ENCODE results near the gene DARS1. TPM values are rescaled to one million over a fixed set of nuclear protein-coding genes. Genes with fewer than 3 reads are reported as not detected.

DARS1 gene
- total RNA-seq, 1 donor from 2014 or later = 132 TPM

DNA sequence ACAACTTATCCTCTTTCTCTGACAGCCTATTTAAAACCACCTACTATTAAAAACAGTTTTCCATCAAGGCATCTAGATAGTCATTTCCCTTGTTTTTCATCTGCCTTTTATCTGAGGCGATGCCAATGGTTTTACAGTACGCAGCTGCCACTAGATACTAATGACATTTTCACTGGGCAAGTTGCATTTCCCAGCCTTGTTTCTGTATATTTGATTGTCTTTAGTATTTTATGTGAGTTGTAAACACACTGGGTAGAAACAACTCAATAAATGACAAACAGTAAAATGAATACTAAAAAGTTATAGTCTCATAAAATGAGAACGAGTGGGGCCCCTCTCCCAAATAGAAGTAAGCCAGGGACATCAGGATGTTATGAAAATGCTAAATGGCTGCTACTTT, 8.9 kb upstream of the DARS1 start:
- intact Hi-C loops (cut with micrococcal nuclease) = no loop called here
- DNase-seq (ENCODE audit: low spot score) = no peak
- Mint-ChIP-seq H3K36me3 (ENCODE audit: low read depth) (peaks cover 29% of the 10 kb centered on the region), H3K27ac (peak overlapping the region; percentile 26), H3K27me3 (ENCODE audit: insufficient read depth) (no peaks in the 10 kb centered on the region), H3K4me1 (ENCODE audit: low read depth) (peaks cover 32% of the 10 kb centered on the region), H3K4me3 (no peak overlapping the region), H3K9me3 (no peaks in the 10 kb centered on the region)

DNA sequence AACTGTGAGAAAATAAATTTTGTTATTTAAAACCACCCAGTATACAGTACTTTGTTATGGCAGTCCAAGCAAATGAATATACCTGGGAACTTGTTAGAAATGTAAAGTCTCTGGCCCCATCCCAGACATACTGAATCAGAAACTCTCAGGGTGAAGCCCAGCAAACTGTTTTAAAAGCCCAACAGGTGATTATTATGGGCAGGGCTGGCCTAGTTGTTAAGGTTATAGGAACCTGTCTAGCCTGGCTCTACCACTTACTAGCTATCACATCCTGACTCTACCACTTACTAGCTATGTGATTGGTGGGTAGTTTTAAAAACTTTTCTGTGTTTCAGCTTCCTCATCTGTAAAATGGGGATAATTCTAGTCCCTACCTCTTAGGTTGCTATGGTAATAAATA, 8.0 kb upstream of the DARS1 start:
- intact Hi-C loops (cut with micrococcal nuclease) = no loop called here

GRCh38 chr2:135991861-135992260, 6.4 kb upstream of the DARS1 start:
- Mint-ChIP-seq H3K9me3 (peaks cover 2% of the 10 kb centered on the region), H3K27me3 (ENCODE audit: insufficient read depth) (no peaks in the 10 kb centered on the region), H3K4me3 (no peak overlapping the region), H3K36me3 (ENCODE audit: low read depth) (peaks cover 33% of the 10 kb centered on the region), H3K27ac (no peak overlapping the region), H3K4me1 (ENCODE audit: low read depth) (peaks cover 15% of the 10 kb centered on the region)
- intact Hi-C loops (cut with micrococcal nuclease) = no loop called here
- DNase-seq (ENCODE audit: low spot score) = no peak

More for the DNA sequence above, 8.0 kb upstream of the DARS1 start:
- H3K4me1 Mint-ChIP-seq (ENCODE audit: low read depth) = peaks cover 26% of the 10 kb centered on the region
- no peak for DNase-seq (ENCODE audit: low spot score)
- H3K9me3 Mint-ChIP-seq = no peaks in the 10 kb centered on the region
- H3K27me3 Mint-ChIP-seq (ENCODE audit: insufficient read depth) = no peaks in the 10 kb centered on the region
- H3K4me3 Mint-ChIP-seq = no peak overlapping the region
- H3K36me3 Mint-ChIP-seq (ENCODE audit: low read depth) = peaks cover 32% of the 10 kb centered on the region
- no peak overlapping the region for H3K27ac Mint-ChIP-seq

DNA sequence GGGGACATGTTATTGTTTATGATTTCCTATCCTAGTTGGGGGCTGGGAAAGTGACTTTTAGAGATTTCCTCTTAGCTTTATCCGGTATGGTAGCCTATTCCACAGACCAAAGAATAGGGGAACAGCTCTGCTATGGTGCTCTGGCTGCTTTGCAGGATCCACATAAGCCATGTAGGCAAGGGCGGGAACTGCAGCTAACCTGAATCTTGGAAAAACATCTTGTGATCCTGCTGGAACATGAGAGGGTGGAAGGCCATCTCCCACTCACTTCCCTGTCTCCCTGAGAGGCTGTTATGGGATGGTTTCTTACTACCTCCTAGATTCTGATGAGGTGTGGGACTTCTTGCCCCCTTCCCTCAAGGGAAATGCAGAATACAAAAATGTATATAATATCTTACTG, 2.0 kb upstream of the DARS1 start:
- H3K36me3 Mint-ChIP-seq (ENCODE audit: low read depth) = peaks cover 38% of the 10 kb centered on the region
- H3K27me3 Mint-ChIP-seq (ENCODE audit: insufficient read depth) = no peaks in the 10 kb centered on the region
- DNase-seq (ENCODE audit: low spot score) = no peak
- H3K4me3 Mint-ChIP-seq = no peak overlapping the region
- H3K9me3 Mint-ChIP-seq = peaks cover 5% of the 10 kb centered on the region
- no peak overlapping the region for H3K27ac Mint-ChIP-seq
- intact Hi-C loops (cut with micrococcal nuclease) = loop anchor here (2.0 to 5.0 kb wide), 2 partner anchors 17 to 245 kb away; partner anchors contain the start of gene UBXN4
- H3K4me1 Mint-ChIP-seq (ENCODE audit: low read depth) = peaks cover 44% of the 10 kb centered on the region

DNA sequence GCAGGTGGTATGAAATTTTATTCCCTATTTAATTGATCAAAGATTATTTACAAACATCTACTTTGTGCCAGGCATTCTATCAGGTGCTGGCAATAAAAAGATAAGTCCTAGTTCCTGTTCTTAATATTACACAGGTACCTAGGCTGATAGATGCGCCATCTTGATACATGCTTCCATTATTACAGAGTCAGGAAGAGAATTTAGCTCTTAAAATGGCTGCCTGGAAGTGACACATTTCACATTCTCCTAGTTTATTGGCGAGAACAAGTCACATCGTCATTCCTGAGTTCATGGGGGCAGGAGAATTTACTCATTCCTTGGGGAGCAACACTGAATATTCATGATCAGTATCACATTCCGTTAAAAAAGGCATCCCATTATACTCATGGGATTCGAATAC, 1.1 kb upstream of the DARS1 start:
- Mint-ChIP-seq H3K27me3 (ENCODE audit: insufficient read depth) (no peaks in the 10 kb centered on the region), H3K27ac (peak overlapping the region; percentile 97), H3K36me3 (ENCODE audit: low read depth) (peaks cover 40% of the 10 kb centered on the region), H3K4me3 (peak overlapping the region; percentile 91), H3K4me1 (ENCODE audit: low read depth) (peaks cover 54% of the 10 kb centered on the region), H3K9me3 (peaks cover 5% of the 10 kb centered on the region)
- intact Hi-C loops (cut with micrococcal nuclease) = loop anchor here (2.0 to 5.0 kb wide), 2 partner anchors 18 to 244 kb away; partner anchors contain the start of gene UBXN4
- DNase-seq (ENCODE audit: low spot score) = no peak

DNA sequence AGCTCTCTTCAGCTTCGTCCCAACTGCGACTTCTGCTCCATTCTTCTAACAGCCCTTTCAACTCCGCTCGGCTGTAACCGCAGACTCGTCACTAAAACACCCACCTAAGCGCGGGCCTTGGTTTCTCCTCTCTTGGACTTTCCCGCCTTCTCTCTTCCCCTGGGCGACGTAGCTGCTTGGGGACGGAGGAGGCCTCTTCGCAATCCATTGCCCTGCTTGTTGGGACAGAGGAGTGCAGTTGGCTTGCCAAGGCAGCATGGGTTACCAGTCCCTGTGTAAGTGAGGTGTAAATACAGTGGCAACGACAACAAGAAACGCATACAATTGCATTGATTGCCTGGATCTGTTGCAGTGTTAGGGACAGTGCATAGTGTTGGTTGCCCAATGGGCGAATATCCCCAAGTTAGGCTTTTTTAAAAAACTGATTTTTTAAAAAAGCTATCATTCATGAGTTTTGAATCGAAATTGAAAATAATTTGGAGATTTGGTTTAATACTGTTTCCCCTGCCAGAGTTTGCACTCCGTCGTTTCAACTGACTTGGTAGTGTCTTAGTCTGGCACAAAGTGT, 484 bp upstream of the DARS1 start:
- H3K4me3 Mint-ChIP-seq = peak overlapping the region; percentile 91
- H3K27ac Mint-ChIP-seq = peak overlapping the region; percentile 97
- intact Hi-C loops (cut with micrococcal nuclease) = loop anchor here (1.0 to 5.0 kb wide), 15 partner anchors 19 to 456 kb away; partner anchors contain the start of genes CXCR4, MCM6 and UBXN4
- DNase-seq (ENCODE audit: low spot score) = peak; percentile 65
- H3K27me3 Mint-ChIP-seq (ENCODE audit: insufficient read depth) = no peaks in the 10 kb centered on the region
- H3K4me1 Mint-ChIP-seq (ENCODE audit: low read depth) = peaks cover 58% of the 10 kb centered on the region
- H3K36me3 Mint-ChIP-seq (ENCODE audit: low read depth) = peaks cover 41% of the 10 kb centered on the region
- peaks cover 5% of the 10 kb centered on the region for H3K9me3 Mint-ChIP-seq

- Mint-ChIP-seq H3K36me3 (ENCODE audit: low read depth) (peaks cover 48% of the 10 kb centered on the region), H3K4me3 (peak overlapping the region; percentile 91), H3K27ac (peak overlapping the region; percentile 97), H3K9me3 (peaks cover 5% of the 10 kb centered on the region), H3K4me1 (ENCODE audit: low read depth) (peaks cover 66% of the 10 kb centered on the region), H3K27me3 (ENCODE audit: insufficient read depth) (no peaks in the 10 kb centered on the region)
- DNase-seq (ENCODE audit: low spot score) = no peak
- intact Hi-C loops (cut with micrococcal nuclease) = loop anchor here (1.0 to 5.0 kb wide), 14 partner anchors 22 to 454 kb away; partner anchors contain the start of genes CXCR4, MCM6 and UBXN4
These were observed 1.0 kb downstream of the DARS1 start for GRCh38 chr2:135984199-135985017.

- H3K9me3 Mint-ChIP-seq = no peaks in the 10 kb centered on the region
- intact Hi-C loops (cut with micrococcal nuclease) = no loop called here
- H3K4me3 Mint-ChIP-seq = peak overlapping the region; percentile 24
- H3K27me3 Mint-ChIP-seq (ENCODE audit: insufficient read depth) = no peaks in the 10 kb centered on the region
- no peak for DNase-seq (ENCODE audit: low spot score)
- peaks cover 71% of the 10 kb centered on the region for H3K4me1 Mint-ChIP-seq (ENCODE audit: low read depth)
- H3K36me3 Mint-ChIP-seq (ENCODE audit: low read depth) = peaks cover 58% of the 10 kb centered on the region
- H3K27ac Mint-ChIP-seq = peak overlapping the region; percentile 14
These were observed 4.9 kb downstream of the DARS1 start for GRCh38 chr2:135980434-135981079.

- H3K9me3 Mint-ChIP-seq = peaks cover 19% of the 10 kb centered on the region
- no peaks in the 10 kb centered on the region for H3K27me3 Mint-ChIP-seq (ENCODE audit: insufficient read depth)
- peaks cover 63% of the 10 kb centered on the region for H3K36me3 Mint-ChIP-seq (ENCODE audit: low read depth)
- peaks cover 69% of the 10 kb centered on the region for H3K4me1 Mint-ChIP-seq (ENCODE audit: low read depth)
- H3K4me3 Mint-ChIP-seq = no peak overlapping the region
- no peak overlapping the region for H3K27ac Mint-ChIP-seq
- DNase-seq (ENCODE audit: low spot score) = no peak
- intact Hi-C loops (cut with micrococcal nuclease) = no loop called here
These were observed 9.7 kb downstream of the DARS1 start for GRCh38 chr2:135975702-135976101.

GRCh38 chr2:135974036-135974435, 11.4 kb downstream of the DARS1 start:
- peaks cover 68% of the 10 kb centered on the region for H3K4me1 Mint-ChIP-seq (ENCODE audit: low read depth)
- peaks cover 19% of the 10 kb centered on the region for H3K9me3 Mint-ChIP-seq
- peaks cover 64% of the 10 kb centered on the region for H3K36me3 Mint-ChIP-seq (ENCODE audit: low read depth)
- H3K27ac Mint-ChIP-seq = no peak overlapping the region
- H3K4me3 Mint-ChIP-seq = no peak overlapping the region
- no peaks in the 10 kb centered on the region for H3K27me3 Mint-ChIP-seq (ENCODE audit: insufficient read depth)
- intact Hi-C loops (cut with micrococcal nuclease) = no loop called here
- no peak for DNase-seq (ENCODE audit: low spot score)

- Mint-ChIP-seq H3K27me3 (ENCODE audit: insufficient read depth) (no peaks in the 10 kb centered on the region), H3K4me3 (no peak overlapping the region), H3K9me3 (peaks cover 19% of the 10 kb centered on the region), H3K36me3 (ENCODE audit: low read depth) (peaks cover 65% of the 10 kb centered on the region), H3K4me1 (ENCODE audit: low read depth) (peaks cover 54% of the 10 kb centered on the region), H3K27ac (no peak overlapping the region)
- intact Hi-C loops (cut with micrococcal nuclease) = no loop called here
- DNase-seq (ENCODE audit: low spot score) = no peak
These were observed 15.6 kb downstream of the DARS1 start for GRCh38 chr2:135969655-135970387.

- H3K4me1 Mint-ChIP-seq (ENCODE audit: low read depth) = peaks cover 51% of the 10 kb centered on the region
These were observed 19.7 kb downstream of the DARS1 start for GRCh38 chr2:135965756-135966155.

More at GRCh38 chr2:135965756-135966155, 19.7 kb downstream of the DARS1 start:
- H3K4me3 Mint-ChIP-seq = no peak overlapping the region
- no peak for DNase-seq (ENCODE audit: low spot score)
- peaks cover 46% of the 10 kb centered on the region for H3K36me3 Mint-ChIP-seq (ENCODE audit: low read depth)
- intact Hi-C loops (cut with micrococcal nuclease) = no loop called here
- H3K9me3 Mint-ChIP-seq = no peaks in the 10 kb centered on the region
- no peaks in the 10 kb centered on the region for H3K27me3 Mint-ChIP-seq (ENCODE audit: insufficient read depth)
- no peak overlapping the region for H3K27ac Mint-ChIP-seq

All from activated T-helper 1 cell treated with anti-CD3 and anti-CD28 coated beads, Interleukin-12 subunit alpha, Interleukin-12 subunit beta, Interleukin-2, Interleukin-4 antibody, amounts not matched to agents 30 ng/mL and 10 ng/mL and 1 ng/mL, durations not matched to agents 14 hours and 24 hours and 36 hours (primary cell).